Neuronal stem cell (in vitro differentiated cells): ENCODE results near the gene LRATD1.

ENCODE experiments used
- DNase-seq: peaks from one replicate; pipeline ENCODE4 v3.0.0-alpha.2; 2013; ENCODE audit warnings: low spot score
- H2AFZ ChIP-seq: one replicate; pipeline ENCODE4 v1.6.1; 2013; ENCODE audit warnings: mild to moderate bottlenecking, low read length, inconsistent platforms
- H2AK5ac ChIP-seq: 2 replicates; pipeline ENCODE4 v1.6.1; 2013; ENCODE audit warnings: low read depth, mild to moderate bottlenecking, inconsistent platforms, low read length, moderate library complexity, mixed read lengths
- H2BK120ac ChIP-seq: 2 replicates; pipeline ENCODE4 v1.6.1; 2013; ENCODE audit warnings: low read depth, mild to moderate bottlenecking, inconsistent platforms, low read length, moderate library complexity, mixed read lengths
- H2BK12ac ChIP-seq: one replicate; pipeline ENCODE4 v1.6.1; 2013; ENCODE audit warnings: low read length, inconsistent platforms
- H2BK15ac ChIP-seq: 2 replicates; pipeline ENCODE4 v1.6.1; 2013; ENCODE audit warnings: mild to moderate bottlenecking, low read length, inconsistent platforms, mixed read lengths
- H2BK5ac ChIP-seq: one replicate; pipeline ENCODE4 v1.6.1; 2013; ENCODE audit warnings: inconsistent platforms, mild to moderate bottlenecking, low read length, moderate library complexity
- H3K14ac ChIP-seq: one replicate; pipeline ENCODE4 v1.6.1; 2013; ENCODE audit warnings: low read length, inconsistent platforms
- H3K18ac ChIP-seq: 2 replicates; pipeline ENCODE4 v1.6.1; 2013; ENCODE audit warnings: low read length, inconsistent platforms
- H3K23ac ChIP-seq: 2 replicates; pipeline ENCODE4 v1.6.1; 2013; ENCODE audit warnings: low read depth, mild to moderate bottlenecking, mixed read lengths, low read length, inconsistent platforms; ENCODE audit not compliant: poor library complexity
- H3K27ac ChIP-seq: replicated peaks from 3 replicates; pipeline ENCODE4 v1.5.1; 2013; ENCODE audit warnings: low read length, inconsistent platforms
- H3K27me3 ChIP-seq, 3 experiments: 2 replicates each; pipeline ENCODE4 v1.6.1; 2013; ENCODE audit warnings: low read length in 3 of 3, mild to moderate bottlenecking in 2 of 3, inconsistent platforms in 1 of 3, low read depth in 1 of 3, mixed read lengths in 1 of 3, moderate library complexity in 1 of 3; ENCODE audit not compliant: control insufficient read depth in 3 of 3, insufficient read depth in 3 of 3
- H3K36me3 ChIP-seq, 2 donors: replicated peaks in 1 of 2; 2 replicates each; pipeline ENCODE4 v1.6.1; 2013; ENCODE audit warnings: low read length in 2 of 2; ENCODE audit not compliant: control insufficient read depth in 2 of 2, insufficient read depth in 2 of 2
- H3K4ac ChIP-seq: 2 replicates; pipeline ENCODE4 v1.6.1; 2013; ENCODE audit warnings: inconsistent platforms, mild to moderate bottlenecking, low read length, moderate library complexity
- H3K4me1 ChIP-seq, 2 donors: 1 replicate in 1 of 2; 2 replicates in 1 of 2; pipeline ENCODE4 v1.6.1; 2013; ENCODE audit warnings: low read length in 2 of 2, low read depth in 1 of 2; ENCODE audit not compliant: control insufficient read depth in 2 of 2, insufficient read depth in 1 of 2
- H3K4me2 ChIP-seq: one replicate; pipeline ENCODE4 v1.6.1; 2013; ENCODE audit warnings: mild to moderate bottlenecking, low read length, inconsistent platforms; ENCODE audit not compliant: insufficient read depth, poor library complexity, severe bottlenecking
- H3K4me3 ChIP-seq, 2 donors: 2 replicates each; pipeline ENCODE4 v1.5.1; 2013; ENCODE audit warnings: low read length in 2 of 2, mild to moderate bottlenecking in 2 of 2, inconsistent platforms in 1 of 2, moderate library complexity in 1 of 2
- H3K79me1 ChIP-seq: one replicate; pipeline ENCODE4 v1.6.1; 2013; ENCODE audit warnings: low read depth, mild to moderate bottlenecking, inconsistent platforms, low read length, moderate library complexity
- H3K9ac ChIP-seq: one replicate; pipeline ENCODE4 v1.6.1; 2013; ENCODE audit warnings: mild to moderate bottlenecking, low read depth, low read length, inconsistent platforms; ENCODE audit not compliant: poor library complexity
- H3K9me3 ChIP-seq, 2 donors: replicated peaks in 1 of 2; 2 replicates each; pipeline versions ENCODE3 to v1.6.1; 2013; ENCODE audit warnings: low read length in 2 of 2, mild to moderate bottlenecking in 2 of 2, inconsistent platforms in 1 of 2, low read depth in 1 of 2, mixed read lengths in 1 of 2, moderate library complexity in 1 of 2; ENCODE audit not compliant: control insufficient read depth in 2 of 2, insufficient read depth in 1 of 2
- H4K8ac ChIP-seq: one replicate; pipeline ENCODE4 v1.6.1; 2013; ENCODE audit warnings: low read depth, mild to moderate bottlenecking, inconsistent platforms, low read length, moderate library complexity
- H4K91ac ChIP-seq: one replicate; pipeline ENCODE4 v1.6.1; 2013; ENCODE audit warnings: low read length, low read depth, mild to moderate bottlenecking, inconsistent platforms; ENCODE audit not compliant: poor library complexity
- WGBS, 2 donors: extraction: QIAGEN DNeasy Blood & Tissue Kit; methylation state at CpG; one replicate each; pipeline ENCODE4 v1.1.7; 2013; ENCODE audit warnings: missing lambda C conversion rate in 2 of 2, mixed read lengths in 1 of 2; ENCODE audit not compliant: insufficient read length in 2 of 2, insufficient replicate concordance in 1 of 2; ENCODE audit errors: extremely low coverage in 2 of 2; 5-methylcytosine and 5-hydroxymethylcytosine counted together

The LRATD1 gene

DNA sequence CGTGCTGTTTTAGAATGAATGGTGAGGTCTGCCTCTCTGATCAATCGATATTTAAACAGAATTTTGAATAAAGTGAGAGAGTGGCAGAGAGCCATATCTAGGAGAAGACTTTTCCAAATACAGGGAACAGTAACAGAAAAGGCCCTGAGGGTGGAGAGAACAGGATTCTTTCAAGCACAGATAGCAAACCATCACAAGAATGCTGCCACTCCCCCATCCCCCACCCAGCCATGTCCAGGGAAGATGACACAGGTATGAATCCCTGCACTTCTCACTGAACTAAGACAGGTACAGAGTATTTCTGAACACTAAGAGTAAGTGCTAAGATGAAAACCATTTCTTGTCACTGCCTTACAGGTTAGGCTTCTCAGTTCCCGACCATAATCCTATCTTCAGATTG lies 23.6 kb downstream of the LRATD1 start:
- Histone ChIP-seq H2BK15ac (no peak overlapping the region), H2BK12ac (no peak overlapping the region), H2BK5ac (no peak overlapping the region), H3K27ac (no peak overlapping the region), H4K91ac (no peak overlapping the region), H3K27me3 (no peaks in the 10 kb centered on the region), H3K23ac (no peak overlapping the region), H3K9me3 (no peaks in the 10 kb centered on the region), H2BK120ac (no peak overlapping the region), H2AK5ac (no peak overlapping the region), H2AFZ (no peak overlapping the region), H3K4me1 (no peaks in the 10 kb centered on the region), H3K4ac (no peak overlapping the region), H4K8ac (no peak overlapping the region), H3K14ac (no peak overlapping the region), H3K4me2 (no peak overlapping the region), H3K36me3 (no peaks in the 10 kb centered on the region), H3K4me3 (no peak overlapping the region), H3K18ac (no peak overlapping the region), H3K79me1 (no peaks in the 10 kb centered on the region), H3K9ac (no peak overlapping the region)
- DNase-seq = no peak
- no CpG with 5 or more reads among the region's 3 CpGs for WGBS, 2 donors

DNA sequence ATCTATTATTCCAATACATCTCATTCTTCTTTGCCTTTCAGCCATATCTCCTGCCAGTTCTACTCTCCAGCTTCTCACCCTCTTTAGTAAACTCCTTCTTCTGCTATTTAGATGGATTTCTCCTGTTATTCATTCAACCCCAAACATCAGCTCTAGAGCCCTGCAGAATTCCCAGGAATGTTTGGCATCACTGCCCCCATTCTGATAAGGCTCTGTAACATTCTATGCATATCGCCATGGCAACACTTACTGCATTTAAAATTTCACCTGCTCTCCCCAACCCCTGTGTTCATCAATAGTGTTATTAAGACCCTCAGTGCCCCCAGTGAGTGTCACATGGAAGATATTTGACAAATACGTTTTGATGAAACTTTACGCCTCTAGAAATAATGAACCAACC lies 28.6 kb downstream of the LRATD1 start:
- Histone ChIP-seq H3K23ac (no peak overlapping the region), H3K18ac (no peak overlapping the region), H3K27me3 (no peaks in the 10 kb centered on the region), H3K9ac (no peak overlapping the region), H3K27ac (no peak overlapping the region), H2BK120ac (no peak overlapping the region), H2AK5ac (no peak overlapping the region), H3K36me3 (no peaks in the 10 kb centered on the region), H2BK5ac (no peak overlapping the region), H4K91ac (no peak overlapping the region), H3K4me2 (no peak overlapping the region), H2BK12ac (no peak overlapping the region), H3K4me3 (no peak overlapping the region), H3K79me1 (no peaks in the 10 kb centered on the region), H3K14ac (no peak overlapping the region), H3K9me3 (no peaks in the 10 kb centered on the region), H2AFZ (no peak overlapping the region), H4K8ac (no peak overlapping the region), H3K4ac (no peak overlapping the region), H3K4me1 (no peaks in the 10 kb centered on the region), H2BK15ac (no peak overlapping the region)
- WGBS, 2 donors = no CpG with 5 or more reads among the region's 3 CpGs
- no peak for DNase-seq

DNA sequence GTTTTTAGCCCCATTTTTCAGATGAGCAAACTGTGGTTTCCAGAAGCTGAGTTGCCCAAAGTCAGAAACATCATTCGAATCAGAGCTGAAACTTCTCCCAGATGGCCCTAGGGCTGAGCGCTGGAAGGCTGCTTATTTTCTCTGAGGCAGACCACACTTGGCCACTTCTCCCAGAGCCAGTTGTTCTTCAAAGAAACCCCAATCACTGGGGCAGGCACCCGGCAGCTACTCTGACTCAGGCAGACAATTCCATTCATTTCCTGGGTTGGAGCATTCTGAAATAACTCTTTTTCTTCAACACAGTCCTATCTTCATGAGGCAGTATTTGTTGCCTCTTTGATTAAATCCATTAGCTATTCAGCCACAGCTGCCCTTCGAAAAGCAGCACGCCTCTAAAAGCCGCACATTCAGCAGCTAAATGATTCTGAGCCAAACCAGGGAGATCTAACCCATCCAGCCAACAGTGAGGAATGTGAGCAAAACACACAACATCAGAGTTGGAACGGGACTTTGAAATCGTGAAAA lies 40.9 kb downstream of the LRATD1 start:
- no peak overlapping the region for H2BK15ac ChIP-seq
- no peak overlapping the region for H4K8ac ChIP-seq
- H3K18ac ChIP-seq = no peak overlapping the region
- H2BK12ac ChIP-seq = no peak overlapping the region
- H3K79me1 ChIP-seq = no peaks in the 10 kb centered on the region
- peak overlapping the region; percentile 12 for H3K27ac ChIP-seq
- no CpG with 5 or more reads among the region's 8 CpGs for WGBS, 2 donors
- no peak overlapping the region for H3K9ac ChIP-seq
- no peak overlapping the region for H3K4me3 ChIP-seq
- no peak overlapping the region for H3K4ac ChIP-seq
- H3K4me2 ChIP-seq = no peak overlapping the region
- H3K4me1 ChIP-seq = peaks cover 0 to 12% of the 10 kb centered on the region in 2 donors
- no peak overlapping the region for H2BK120ac ChIP-seq
- no peaks in the 10 kb centered on the region for H3K36me3 ChIP-seq
- no peaks in the 10 kb centered on the region for H3K27me3 ChIP-seq
- no peak overlapping the region for H3K14ac ChIP-seq
- H2AFZ ChIP-seq = no peak overlapping the region
- no peak overlapping the region for H2AK5ac ChIP-seq
- DNase-seq = no peak
- no peak overlapping the region for H4K91ac ChIP-seq
- no peak overlapping the region for H2BK5ac ChIP-seq
- no peak overlapping the region for H3K23ac ChIP-seq
- no peaks in the 10 kb centered on the region for H3K9me3 ChIP-seq

DNA sequence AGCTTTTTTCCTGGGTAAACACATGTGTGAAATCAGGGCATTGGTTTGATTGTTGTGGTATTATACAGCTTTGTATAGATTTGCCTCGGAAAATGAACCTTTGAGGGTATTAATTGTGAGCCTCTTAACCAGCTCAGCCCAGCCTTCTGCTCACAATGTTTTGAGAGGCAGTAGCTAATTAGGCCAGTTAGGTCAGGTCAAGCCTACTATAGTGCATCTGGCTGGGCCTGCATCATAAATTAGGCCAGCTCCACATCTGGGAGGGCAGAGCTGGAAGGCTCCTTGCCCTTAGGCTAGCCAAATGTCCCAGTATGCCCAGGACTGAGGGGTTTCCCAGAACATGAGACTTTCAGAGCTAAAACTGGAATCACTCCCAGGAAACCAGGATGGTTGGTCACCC lies 43.0 kb downstream of the LRATD1 start:
- H4K8ac ChIP-seq = no peak overlapping the region
- no peak overlapping the region for H2AK5ac ChIP-seq
- H3K4ac ChIP-seq = no peak overlapping the region
- no peak overlapping the region for H2BK12ac ChIP-seq
- H3K79me1 ChIP-seq = no peaks in the 10 kb centered on the region
- H2BK120ac ChIP-seq = no peak overlapping the region
- no peak for DNase-seq
- no peak overlapping the region for H2BK15ac ChIP-seq
- H3K27me3 ChIP-seq = no peaks in the 10 kb centered on the region
- H3K4me1 ChIP-seq = peaks cover 0 to 12% of the 10 kb centered on the region in 2 donors
- no peak overlapping the region for H2BK5ac ChIP-seq
- H3K4me3 ChIP-seq = no peak overlapping the region
- no peak overlapping the region for H3K14ac ChIP-seq
- no CpG with 5 or more reads among the region's 1 CpG for WGBS, 2 donors
- no peak overlapping the region for H3K23ac ChIP-seq
- no peaks in the 10 kb centered on the region for H3K36me3 ChIP-seq
- H3K18ac ChIP-seq = no peak overlapping the region
- no peak overlapping the region for H2AFZ ChIP-seq
- no peak overlapping the region for H4K91ac ChIP-seq
- no peak overlapping the region for H3K9ac ChIP-seq
- peak overlapping the region; percentile 28 for H3K27ac ChIP-seq
- H3K9me3 ChIP-seq = no peaks in the 10 kb centered on the region
- H3K4me2 ChIP-seq = no peak overlapping the region
